Measurements from ENCODE around the gene ANKRD13A.
"Not testable (repeated sequence)": the region's sequence is repeated elsewhere in the genome, so short reads cannot be mapped to it uniquely, and the experiment has no call there.

The ANKRD13A gene

GRCh38 chr12:110007881-110008280 is 8.7 kb downstream of the ANKRD13A start:
- DNase-seq (ENCODE audit: low spot score), result no peak

- DNase-seq (ENCODE audit: low spot score), result not testable (repeated sequence)
Observed at GRCh38 chr12:110008681-110009398, 9.6 kb downstream of the ANKRD13A start.

- no peak for DNase-seq (ENCODE audit: low spot score)
Observed at GRCh38 chr12:110010853-110011723, 11.9 kb downstream of the ANKRD13A start.

GRCh38 chr12:110012137-110012536 is 12.9 kb downstream of the ANKRD13A start:
- no peak for DNase-seq (ENCODE audit: low spot score)

GRCh38 chr12:110012659-110013058 is 13.4 kb downstream of the ANKRD13A start:
- no peak for DNase-seq (ENCODE audit: low spot score)

GRCh38 chr12:110015132-110015531 is 15.9 kb downstream of the ANKRD13A start:
- DNase-seq (ENCODE audit: low spot score), result no peak

- DNase-seq (ENCODE audit: low spot score), result no peak
Observed at GRCh38 chr12:110020956-110021355, 21.7 kb downstream of the ANKRD13A start.

- no peak for DNase-seq (ENCODE audit: low spot score)
Observed at GRCh38 chr12:110023059-110023980, 24.1 kb downstream of the ANKRD13A start.

- no peak for DNase-seq (ENCODE audit: low spot score)
Observed at GRCh38 chr12:110024051-110024450, 24.8 kb downstream of the ANKRD13A start.

GRCh38 chr12:110028323-110028722 is 29.1 kb downstream of the ANKRD13A start:
- no peak for DNase-seq (ENCODE audit: low spot score)

GRCh38 chr12:110029290-110029815 is 30.1 kb downstream of the ANKRD13A start:
- no peak for DNase-seq (ENCODE audit: low spot score)

GRCh38 chr12:110033888-110034287 is 34.7 kb downstream of the ANKRD13A start:
- DNase-seq (ENCODE audit: low spot score), result no peak

- no peak for DNase-seq (ENCODE audit: low spot score)
Observed at GRCh38 chr12:110035534-110036104, 36.4 kb downstream of the ANKRD13A start.

- DNase-seq (ENCODE audit: low spot score), result no peak
Observed at GRCh38 chr12:110037315-110037714, 38.1 kb downstream of the ANKRD13A start.

- DNase-seq (ENCODE audit: low spot score), result no peak
Observed at GRCh38 chr12:110038741-110039084, 39.5 kb downstream of the ANKRD13A start.

GRCh38 chr12:110039085-110039807 is 40.0 kb downstream of the ANKRD13A start:
- DNase-seq (ENCODE audit: low spot score), result no peak

- no peak for DNase-seq (ENCODE audit: low spot score)
Observed at GRCh38 chr12:110042264-110042663, 43.0 kb downstream of the ANKRD13A start.

GRCh38 chr12:110046451-110047187 is 47.4 kb downstream of the ANKRD13A start:
- DNase-seq (ENCODE audit: low spot score), result no peak

GRCh38 chr12:110047297-110047940 is 48.2 kb downstream of the ANKRD13A start:
- no peak for DNase-seq (ENCODE audit: low spot score)
